DND-41 (cell line): ENCODE results near the gene SRRM5.

Experiments
- CTCF ChIP-seq: IDR thresholded peaks from 2 replicates; pipeline ENCODE4 v1.5.1; 2012; ENCODE audit warnings: borderline replicate concordance, low read length, moderate library complexity, mild to moderate bottlenecking; ENCODE audit not compliant: poor library complexity, severe bottlenecking; ENCODE audit errors: extremely low read depth
- EZH2 ChIP-seq: IDR thresholded peaks from 3 replicates; pipeline ENCODE4 v1.6.1; 2012; ENCODE audit warnings: borderline replicate concordance, low read depth, mild to moderate bottlenecking, moderate library complexity, low read length, inconsistent platforms; ENCODE audit not compliant: severe bottlenecking

GRCh38 chr19:43640424-43640757, 28.5 kb downstream of the SRRM5 start:
- TF ChIP-seq CTCF: no peak
- TF ChIP-seq EZH2: no peak
